ENCODE data around the gene SCRT2. TPM values are rescaled to one million over a fixed set of nuclear protein-coding genes. Genes with fewer than 3 reads are reported as not detected.

SCRT2 gene
- polyA plus RNA-seq, 1 donor: not detected

- no peak for DNase-seq
These were observed 41.3 kb downstream of the SCRT2 start for GRCh38 chr20:634148-634925.

DNA sequence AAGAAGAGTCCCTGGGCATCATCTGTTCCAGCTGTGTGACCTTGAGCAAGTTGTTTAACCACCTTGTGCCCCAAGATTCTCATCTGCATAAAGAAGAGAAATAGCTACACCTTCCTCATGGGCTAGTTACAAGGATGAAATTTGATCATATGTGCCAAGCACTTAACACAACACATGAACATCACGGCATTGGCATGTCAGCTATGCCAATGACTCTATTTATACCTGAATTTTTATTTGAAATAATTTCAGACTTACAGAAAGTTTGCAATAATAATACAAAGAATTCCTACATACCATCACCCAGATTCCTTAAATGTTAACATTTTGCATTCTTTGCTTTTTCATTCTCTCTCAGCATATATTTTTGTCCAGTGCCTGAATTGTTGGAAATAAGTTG lies 44.5 kb downstream of the SCRT2 start:
- DNase-seq: no peak

DNA sequence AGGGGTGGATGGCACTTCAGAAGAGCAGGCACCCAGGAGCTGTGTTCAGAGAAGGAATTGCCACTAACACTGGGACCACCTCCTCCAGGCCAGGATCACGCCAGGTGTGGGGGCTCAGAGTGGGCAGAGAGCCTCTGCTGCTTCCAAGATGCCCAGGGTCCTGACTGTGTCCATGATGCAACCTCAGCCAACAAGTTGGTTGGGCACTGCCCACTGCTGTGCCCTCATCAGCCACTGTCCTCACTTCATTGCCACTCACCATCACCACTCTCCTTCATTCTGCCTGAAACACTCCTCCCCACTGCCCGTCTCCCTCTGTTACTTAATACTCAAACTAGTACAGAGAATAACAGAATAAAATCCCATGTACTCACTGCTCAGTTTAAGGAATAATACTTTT lies 49.0 kb downstream of the SCRT2 start:
- DNase-seq: no peak

- no peak for DNase-seq
These were observed 50.2 kb downstream of the SCRT2 start for GRCh38 chr20:625360-625932.

DNA sequence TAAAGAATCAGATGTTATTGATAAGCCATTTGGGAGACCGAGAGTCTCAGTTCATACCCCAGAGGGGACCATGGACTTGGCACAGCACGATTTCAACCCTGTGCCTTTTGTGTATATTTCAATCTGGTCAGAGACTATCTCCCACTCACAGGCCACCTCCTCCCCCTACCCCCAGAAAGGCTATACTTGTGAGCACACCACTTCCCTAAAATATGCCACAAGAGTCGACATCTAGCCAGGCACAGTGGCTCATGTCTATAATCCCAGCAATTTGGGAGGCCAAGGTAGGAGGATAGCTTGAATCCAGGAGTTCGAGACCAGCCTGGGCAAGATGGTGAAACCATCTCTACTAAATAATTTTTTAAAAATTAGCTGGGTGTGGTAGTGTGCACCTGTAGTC lies 51.9 kb downstream of the SCRT2 start:
- no peak for DNase-seq

DNA sequence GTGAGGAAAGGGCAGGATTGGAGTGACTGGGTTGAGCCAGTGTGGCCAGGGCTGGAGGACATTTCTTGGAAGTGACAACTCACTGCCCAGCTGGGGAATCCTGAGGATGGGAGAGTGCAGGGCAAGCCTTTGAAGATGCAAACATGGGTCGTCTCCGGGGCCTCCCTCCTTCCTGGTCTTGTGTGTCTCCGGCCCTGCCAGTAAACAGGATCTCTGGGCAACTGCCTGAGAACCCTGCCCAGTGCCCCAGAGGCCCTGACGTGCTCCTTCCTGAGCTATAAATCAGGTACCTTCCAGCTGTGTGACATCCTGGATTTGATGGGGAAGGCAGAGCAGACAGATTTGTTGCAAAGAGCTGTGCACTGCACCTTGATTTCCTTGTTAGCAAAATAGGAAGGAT lies 52.6 kb downstream of the SCRT2 start:
- DNase-seq: no peak

- DNase-seq: no peak
These were observed 53.4 kb downstream of the SCRT2 start for GRCh38 chr20:622161-622560.

GRCh38 chr20:621125-621756 lies 54.4 kb downstream of the SCRT2 start:
- no peak for DNase-seq

GRCh38 chr20:620246-620645 lies 55.4 kb downstream of the SCRT2 start:
- no peak for DNase-seq

DNA sequence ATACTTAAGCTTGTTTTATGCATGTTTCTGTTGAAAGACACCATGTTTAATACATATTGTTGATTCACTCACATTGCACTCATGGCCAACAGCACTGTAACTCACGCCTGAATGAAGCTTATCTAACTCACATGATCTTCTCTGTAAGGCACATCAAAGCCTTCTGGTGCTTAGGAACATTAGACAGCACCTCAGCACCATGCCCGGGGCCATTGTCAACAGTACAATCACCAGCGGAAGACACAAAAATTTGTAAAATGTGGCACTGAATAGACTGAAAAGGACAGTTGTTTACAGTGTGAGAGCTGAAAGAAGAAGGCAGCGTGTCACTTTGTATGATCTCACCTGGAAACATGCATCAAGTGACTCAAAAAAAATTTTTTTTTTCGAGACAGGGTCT lies 56.6 kb downstream of the SCRT2 start:
- DNase-seq: no peak

DNA sequence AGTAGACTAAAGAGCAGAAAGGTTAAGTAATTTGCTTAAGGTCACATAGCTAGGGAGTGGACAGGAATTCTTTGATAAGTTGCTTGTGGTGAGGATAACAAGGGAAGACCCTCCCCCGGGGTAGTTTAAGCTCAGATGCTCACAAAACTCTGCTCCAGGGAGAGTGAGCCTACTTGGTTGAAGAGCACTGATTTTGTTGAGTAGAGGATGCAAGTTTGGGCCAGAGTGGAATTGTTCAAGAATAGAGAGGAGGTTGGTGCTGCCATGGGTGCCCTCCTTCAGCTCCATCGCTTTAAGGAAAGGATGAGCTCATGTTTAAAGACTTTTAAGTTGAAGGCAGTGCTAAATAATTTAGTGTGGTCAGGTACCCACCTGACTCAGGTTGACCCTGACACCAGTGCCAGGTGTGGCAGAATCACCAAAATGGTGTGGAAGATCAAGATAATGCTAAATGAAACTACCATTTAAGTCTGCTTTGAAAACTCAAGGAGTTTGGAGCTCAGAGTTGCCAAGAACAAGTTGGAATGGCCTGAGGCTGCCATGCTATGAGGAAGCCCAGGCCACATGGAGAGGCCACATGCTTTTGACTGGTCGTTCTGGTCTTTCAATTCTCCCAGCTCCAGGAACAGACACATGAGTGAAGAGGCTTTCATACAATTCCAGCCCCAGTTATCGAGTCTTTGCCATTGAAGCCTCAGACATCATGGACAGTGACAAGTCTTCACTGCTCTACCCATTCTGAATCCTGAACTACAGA lies 57.5 kb downstream of the SCRT2 start:
- no peak for DNase-seq

DNA sequence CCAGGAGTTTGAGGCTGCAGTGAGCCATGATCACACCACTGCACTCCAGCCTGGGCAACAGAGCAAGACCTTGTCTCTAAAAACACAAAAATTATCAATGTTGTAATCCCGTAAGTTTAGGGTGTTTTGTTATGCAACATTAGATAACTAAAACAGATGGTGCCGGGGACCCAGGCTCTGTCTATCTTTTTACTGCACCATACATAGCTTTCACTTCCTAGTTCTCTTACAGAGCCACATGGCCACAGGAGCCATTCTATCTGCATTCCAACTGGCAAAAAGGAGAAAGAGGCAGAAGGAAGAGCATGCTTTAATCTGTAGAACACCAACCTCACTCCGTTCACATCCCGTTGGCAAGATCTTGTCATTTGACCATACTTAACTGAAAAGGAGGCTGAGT lies 60.1 kb downstream of the SCRT2 start:
- DNase-seq: no peak

DNA sequence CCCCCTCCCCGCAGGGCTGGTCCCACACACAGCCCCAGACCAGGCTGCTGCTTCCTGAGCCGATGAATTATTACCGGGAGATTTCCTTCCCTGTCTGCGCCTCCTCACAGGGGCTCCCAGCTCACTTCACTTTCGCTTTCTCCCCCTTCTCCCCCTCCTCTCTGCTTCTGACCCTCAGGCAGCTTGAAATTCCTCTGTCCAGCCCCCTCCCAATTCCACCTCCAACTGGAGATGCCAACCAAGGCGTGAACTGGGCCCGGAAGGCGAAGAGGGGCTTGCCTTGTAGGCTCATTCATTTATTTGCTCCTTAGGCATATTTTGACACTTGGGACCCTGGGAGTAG lies 63.8 kb downstream of the SCRT2 start:
- DNase-seq: peak; percentile 70

Other genes starting within 250 kb of the SCRT2 start
- 35.9 TPM for gene TBC1D20, start 213.3 kb downstream of the SCRT2 start, polyA plus RNA-seq (ENCODE audit: insufficient read length)
- 174 TPM for gene CSNK2A1, start 132.0 kb downstream of the SCRT2 start, polyA plus RNA-seq (ENCODE audit: insufficient read length)
- 0.90 TPM for gene TCF15, start 65.5 kb downstream of the SCRT2 start, polyA plus RNA-seq (ENCODE audit: insufficient read length)
- 12.5 TPM for gene SRXN1, start 22.6 kb downstream of the SCRT2 start, polyA plus RNA-seq (ENCODE audit: insufficient read length)
- gene SLC52A3, start 92.7 kb upstream of the SCRT2 start, polyA plus RNA-seq (ENCODE audit: insufficient read length): 4.0 TPM
- gene FAM110A, start 157.9 kb upstream of the SCRT2 start, polyA plus RNA-seq (ENCODE audit: insufficient read length): 7.6 TPM
- gene ANGPT4, start 240.5 kb upstream of the SCRT2 start, polyA plus RNA-seq (ENCODE audit: insufficient read length): 0.22 TPM

Data from left kidney (tissue), 2 donors.